HL-60 (cell line): ENCODE data around the gene DKK3.

Experiments
- DNase-seq, 2 experiments: peaks; one replicate each; pipeline ENCODE4 v3.0.0-alpha.2; 2010 to 2020; ENCODE audit warnings: low read depth in 1 of 2, low spot score in 1 of 2
- H3K27ac ChIP-seq: fragments of 250-450 bp; sonication (Bioruptor Pico); replicated peaks from 2 replicates; pipeline ENCODE4 v1.5.1; 2020; ENCODE audit warnings: mild to moderate bottlenecking, moderate library complexity
- H3K27me3 ChIP-seq: fragments of 250-450 bp; sonication (Bioruptor Pico); 2 replicates; pipeline ENCODE4 v1.5.1; 2021; ENCODE audit warnings: mild to moderate bottlenecking, moderate library complexity; ENCODE audit not compliant: insufficient read depth, poor library complexity, severe bottlenecking
- H3K4me3 ChIP-seq: replicated peaks from 2 replicates; pipeline ENCODE4 v1.5.1; 2011; ENCODE audit warnings: mild to moderate bottlenecking, control low read depth, low read length; ENCODE audit not compliant: insufficient read depth
- CTCF ChIP-seq: IDR thresholded peaks from one replicate; pipeline ENCODE4 v1.5.1; 2011; ENCODE audit warnings: low read length, control low read depth, inconsistent platforms; ENCODE audit not compliant: insufficient read depth
- GABPA ChIP-seq: IDR thresholded peaks from 2 replicates; pipeline ENCODE4 v1.6.1; 2012; ENCODE audit warnings: low read depth
- POLR2AphosphoS5 ChIP-seq: IDR thresholded peaks from 2 replicates; pipeline ENCODE4 v1.6.1; 2012; ENCODE audit warnings: low read depth
- REST ChIP-seq: IDR thresholded peaks from 2 replicates; pipeline ENCODE4 v1.6.1; 2012; ENCODE audit warnings: low read depth; ENCODE audit not compliant: insufficient replicate concordance
- SPI1 ChIP-seq: IDR thresholded peaks from 2 replicates; pipeline ENCODE4 v1.6.1; 2012; ENCODE audit warnings: low read depth, mild to moderate bottlenecking, borderline replicate concordance

The DKK3 gene

GRCh38 chr11:12023015-12023414 is 14.6 kb upstream of the DKK3 start:
- H3K27me3 ChIP-seq = no peaks in the 10 kb centered on the region
- H3K4me3 ChIP-seq = no peak overlapping the region
- no peak overlapping the region for H3K27ac ChIP-seq
- TF ChIP-seq CTCF = no peak
- no peak for TF ChIP-seq POLR2AphosphoS5
- TF ChIP-seq REST = no peak
- no peak for TF ChIP-seq GABPA
- no peak for TF ChIP-seq SPI1
- no peak for DNase-seq

- Histone ChIP-seq H3K4me3 (no peak overlapping the region), H3K27ac (no peak overlapping the region), H3K27me3 (no peaks in the 10 kb centered on the region)
- TF ChIP-seq CTCF (no peak), SPI1 (no peak), REST (no peak), POLR2AphosphoS5 (no peak), GABPA (no peak)
- no peak for DNase-seq
Observed at GRCh38 chr11:12020546-12020945, 12.1 kb upstream of the DKK3 start.

- H3K4me3 ChIP-seq = no peak overlapping the region
- DNase-seq = no peak
- H3K27me3 ChIP-seq = peaks cover 2% of the 10 kb centered on the region
- TF ChIP-seq POLR2AphosphoS5 (no peak), GABPA (no peak), CTCF (no peak), REST (no peak), SPI1 (no peak)
- H3K27ac ChIP-seq = no peak overlapping the region
Observed at GRCh38 chr11:12019866-12020416, 11.5 kb upstream of the DKK3 start.
